ENCODE measurements around the gene SAMSN1.

DNA sequence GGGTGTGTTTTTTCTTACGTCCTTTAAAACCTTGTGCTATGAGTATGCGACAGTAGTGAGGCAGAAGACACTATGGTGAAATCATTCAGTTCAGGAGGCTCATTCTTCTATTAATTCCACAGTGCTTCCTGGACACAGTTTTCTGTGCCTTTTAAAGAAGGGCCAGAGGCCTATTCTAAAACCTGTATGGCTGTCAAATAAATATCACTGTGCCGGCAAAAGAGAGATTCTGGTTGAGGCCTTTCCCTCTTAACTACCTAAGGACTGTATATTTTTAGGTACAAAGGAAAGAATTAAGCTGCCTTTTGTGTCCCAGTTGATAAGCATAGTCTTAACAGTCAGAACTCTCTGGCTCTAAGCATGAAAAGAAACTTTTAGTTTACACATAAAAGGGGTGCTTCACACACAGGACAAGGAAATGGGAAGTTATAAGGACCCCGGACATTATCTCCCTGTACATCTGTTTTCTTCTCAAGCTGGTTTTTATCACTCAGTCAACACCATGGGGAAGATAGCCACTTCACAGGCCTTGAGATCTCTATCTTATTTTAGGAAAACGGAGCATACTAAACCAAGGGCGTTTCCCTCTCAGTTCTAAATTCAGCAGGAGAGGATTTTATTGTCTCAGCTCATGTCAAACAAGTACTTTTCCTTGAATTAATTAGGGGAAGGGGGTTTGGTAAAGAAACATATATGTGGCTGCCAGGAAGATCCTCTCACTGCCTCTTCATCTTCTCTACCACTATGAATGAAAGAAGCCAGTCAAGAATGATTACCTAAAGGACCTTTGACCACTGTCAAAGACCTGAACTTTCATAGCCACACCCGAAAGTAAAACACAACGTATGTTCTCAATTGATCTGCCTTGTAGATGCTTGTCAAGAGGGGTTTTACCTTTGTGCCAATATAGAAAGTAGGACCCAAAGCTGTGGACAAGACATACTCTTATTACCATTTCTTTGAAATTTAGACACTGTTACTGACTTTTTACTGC, 91.8 kb downstream of the SAMSN1 start:
- TF ChIP-seq, protein P1, sequence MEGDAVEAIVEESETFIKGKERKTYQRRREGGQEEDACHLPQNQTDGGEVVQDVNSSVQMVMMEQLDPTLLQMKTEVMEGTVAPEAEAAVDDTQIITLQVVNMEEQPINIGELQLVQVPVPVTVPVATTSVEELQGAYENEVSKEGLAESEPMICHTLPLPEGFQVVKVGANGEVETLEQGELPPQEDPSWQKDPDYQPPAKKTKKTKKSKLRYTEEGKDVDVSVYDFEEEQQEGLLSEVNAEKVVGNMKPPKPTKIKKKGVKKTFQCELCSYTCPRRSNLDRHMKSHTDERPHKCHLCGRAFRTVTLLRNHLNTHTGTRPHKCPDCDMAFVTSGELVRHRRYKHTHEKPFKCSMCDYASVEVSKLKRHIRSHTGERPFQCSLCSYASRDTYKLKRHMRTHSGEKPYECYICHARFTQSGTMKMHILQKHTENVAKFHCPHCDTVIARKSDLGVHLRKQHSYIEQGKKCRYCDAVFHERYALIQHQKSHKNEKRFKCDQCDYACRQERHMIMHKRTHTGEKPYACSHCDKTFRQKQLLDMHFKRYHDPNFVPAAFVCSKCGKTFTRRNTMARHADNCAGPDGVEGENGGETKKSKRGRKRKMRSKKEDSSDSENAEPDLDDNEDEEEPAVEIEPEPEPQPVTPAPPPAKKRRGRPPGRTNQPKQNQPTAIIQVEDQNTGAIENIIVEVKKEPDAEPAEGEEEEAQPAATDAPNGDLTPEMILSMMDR (IDR thresholded peaks at IDR 0.05) = no peak
- TF ChIP-seq POLR2A (IDR thresholded peaks at IDR 0.05) = no peak
